Measurements from ENCODE around the gene GRM1. TPM values are rescaled to one million over a fixed set of nuclear protein-coding genes. Genes with fewer than 3 reads are reported as not detected.

Gene GRM1
- polyA plus RNA-seq, 3 donors: not detected

DNA sequence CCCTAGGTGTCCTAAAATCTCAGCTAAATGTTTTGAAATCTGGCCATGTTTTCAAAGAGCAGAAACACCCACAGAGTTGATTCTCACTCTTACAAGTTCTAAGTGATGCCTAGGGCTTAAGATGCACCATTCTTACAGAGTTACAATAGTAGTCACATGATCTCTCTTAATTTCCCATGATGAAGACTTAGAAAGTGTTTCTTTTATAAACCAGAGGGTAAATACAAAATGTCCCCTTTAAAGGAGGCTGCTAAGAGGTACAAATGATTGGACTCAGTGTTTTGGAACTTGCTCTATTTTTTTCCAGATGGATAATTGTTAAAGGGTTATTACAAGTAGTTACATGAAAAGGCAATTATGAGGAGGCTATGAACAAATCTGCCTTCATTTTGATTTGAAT lies 244.6 kb downstream of the GRM1 start:
- no peaks in the 10 kb centered on the region for H3K9me3 Mint-ChIP-seq

DNA sequence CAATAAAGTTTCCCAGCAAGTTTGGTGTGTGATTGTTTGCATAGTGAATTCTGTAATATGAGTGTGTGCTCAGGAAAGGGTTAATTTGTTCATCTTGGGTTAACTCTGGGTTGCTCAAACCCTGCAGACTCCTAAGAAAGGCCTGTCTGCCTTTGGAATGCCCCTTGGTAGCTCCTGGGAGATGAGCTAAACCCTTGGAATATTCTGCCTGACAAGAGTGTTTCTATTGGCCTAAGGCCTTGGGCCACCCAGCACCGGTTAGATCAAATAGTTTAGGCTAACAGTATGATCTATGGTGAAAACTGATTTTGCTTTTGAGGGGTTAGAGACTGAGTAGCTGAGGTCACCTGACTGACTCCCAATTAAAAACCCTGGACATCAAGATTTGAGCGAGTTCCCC lies 248.3 kb downstream of the GRM1 start:
- Histone ChIP-seq H3K27ac (ENCODE audit: low read depth in 1 of 2, low read length in 2 of 2) (no peak overlapping the region), H3K4me2 (replicated peaks; ENCODE audit: extremely low read depth, low read length, poor library complexity, severe bottlenecking) (no peak overlapping the region), H3K9ac (ENCODE audit: insufficient read depth, low read length, poor library complexity, severe bottlenecking) (no peak overlapping the region), H3K27me3 (ENCODE audit: control insufficient read depth in 2 of 2, insufficient read depth in 2 of 2, low read length in 2 of 2) (no peaks in the 10 kb centered on the region), H3K36me3 (replicated peaks in 1 of 2; ENCODE audit: control insufficient read depth in 1 of 2, insufficient read depth in 2 of 2, low read length in 2 of 2) (no peaks in the 10 kb centered on the region), H3K4me1 (ENCODE audit: control insufficient read depth in 1 of 2, insufficient read depth in 2 of 2, low read length in 2 of 2) (no peaks in the 10 kb centered on the region), H4K20me1 (ENCODE audit: insufficient read depth, low read length) (no peaks in the 10 kb centered on the region), H3K4me3 (replicated peaks in 1 of 3; ENCODE audit: low read depth in 2 of 3, low read length in 3 of 3) (no peak overlapping the region), H3K79me2 (ENCODE audit: insufficient read depth, low read length) (no peaks in the 10 kb centered on the region), H3K9me3 (replicated peaks in 1 of 2; ENCODE audit: control insufficient read depth in 1 of 2, insufficient read depth in 1 of 2, low read length in 2 of 2) (no peaks in the 10 kb centered on the region), H2AFZ (ENCODE audit: insufficient read depth, low read depth, low read length, poor library complexity, severe bottlenecking) (no peak overlapping the region)
- H3K4me3 Mint-ChIP-seq: no peak overlapping the region
- intact Hi-C loops (cut with micrococcal nuclease): no loop called here
- TF ChIP-seq, protein P1, sequence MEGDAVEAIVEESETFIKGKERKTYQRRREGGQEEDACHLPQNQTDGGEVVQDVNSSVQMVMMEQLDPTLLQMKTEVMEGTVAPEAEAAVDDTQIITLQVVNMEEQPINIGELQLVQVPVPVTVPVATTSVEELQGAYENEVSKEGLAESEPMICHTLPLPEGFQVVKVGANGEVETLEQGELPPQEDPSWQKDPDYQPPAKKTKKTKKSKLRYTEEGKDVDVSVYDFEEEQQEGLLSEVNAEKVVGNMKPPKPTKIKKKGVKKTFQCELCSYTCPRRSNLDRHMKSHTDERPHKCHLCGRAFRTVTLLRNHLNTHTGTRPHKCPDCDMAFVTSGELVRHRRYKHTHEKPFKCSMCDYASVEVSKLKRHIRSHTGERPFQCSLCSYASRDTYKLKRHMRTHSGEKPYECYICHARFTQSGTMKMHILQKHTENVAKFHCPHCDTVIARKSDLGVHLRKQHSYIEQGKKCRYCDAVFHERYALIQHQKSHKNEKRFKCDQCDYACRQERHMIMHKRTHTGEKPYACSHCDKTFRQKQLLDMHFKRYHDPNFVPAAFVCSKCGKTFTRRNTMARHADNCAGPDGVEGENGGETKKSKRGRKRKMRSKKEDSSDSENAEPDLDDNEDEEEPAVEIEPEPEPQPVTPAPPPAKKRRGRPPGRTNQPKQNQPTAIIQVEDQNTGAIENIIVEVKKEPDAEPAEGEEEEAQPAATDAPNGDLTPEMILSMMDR (IDR thresholded peaks at IDR 0.05): no peak
- H3K27me3 Mint-ChIP-seq (ENCODE audit: low read depth in 3 of 3): peaks cover 0 to 7% (median 7%) of the 10 kb centered on the region in 3 donors
- DNase-seq: no peak
- H3K9me3 Mint-ChIP-seq: no peaks in the 10 kb centered on the region
- WGBS (ENCODE audit: insufficient coverage): 100% methylated on average over 1 of the region's 2 CpGs
- H3K4me1 Mint-ChIP-seq: no peaks in the 10 kb centered on the region
- H3K27ac Mint-ChIP-seq: no peak overlapping the region
- no peaks in the 10 kb centered on the region for H3K36me3 Mint-ChIP-seq

More for the DNA sequence above, 244.6 kb downstream of the GRM1 start:
- intact Hi-C loops (cut with micrococcal nuclease): no loop called here
- Histone ChIP-seq H4K20me1 (ENCODE audit: insufficient read depth, low read length) (no peaks in the 10 kb centered on the region), H3K4me3 (replicated peaks in 1 of 3; ENCODE audit: low read depth in 2 of 3, low read length in 3 of 3) (no peak overlapping the region), H3K36me3 (replicated peaks in 1 of 2; ENCODE audit: control insufficient read depth in 1 of 2, insufficient read depth in 2 of 2, low read length in 2 of 2) (no peaks in the 10 kb centered on the region), H3K27me3 (ENCODE audit: control insufficient read depth in 2 of 2, insufficient read depth in 2 of 2, low read length in 2 of 2) (no peaks in the 10 kb centered on the region), H2AFZ (ENCODE audit: insufficient read depth, low read depth, low read length, poor library complexity, severe bottlenecking) (no peak overlapping the region), H3K9ac (ENCODE audit: insufficient read depth, low read length, poor library complexity, severe bottlenecking) (no peak overlapping the region), H3K79me2 (ENCODE audit: insufficient read depth, low read length) (no peaks in the 10 kb centered on the region), H3K4me2 (replicated peaks; ENCODE audit: extremely low read depth, low read length, poor library complexity, severe bottlenecking) (no peak overlapping the region), H3K4me1 (ENCODE audit: control insufficient read depth in 1 of 2, insufficient read depth in 2 of 2, low read length in 2 of 2) (no peaks in the 10 kb centered on the region), H3K27ac (ENCODE audit: low read depth in 1 of 2, low read length in 2 of 2) (no peak overlapping the region), H3K9me3 (replicated peaks in 1 of 2; ENCODE audit: control insufficient read depth in 1 of 2, insufficient read depth in 1 of 2, low read length in 2 of 2) (no peaks in the 10 kb centered on the region)
- H3K27ac Mint-ChIP-seq: no peak overlapping the region
- DNase-seq: no peak
- H3K27me3 Mint-ChIP-seq (ENCODE audit: low read depth in 3 of 3): peaks cover 0 to 9% (median 7%) of the 10 kb centered on the region in 3 donors
- H3K4me3 Mint-ChIP-seq: no peak overlapping the region
- no peaks in the 10 kb centered on the region for H3K4me1 Mint-ChIP-seq
- H3K36me3 Mint-ChIP-seq: no peaks in the 10 kb centered on the region
- TF ChIP-seq, protein P1 (IDR thresholded peaks at IDR 0.05): no peak

Measured in CD14-positive monocyte (primary cell).